SK-N-SH treated with all-trans-retinoic acid at 6 μM for 48 hours (cell line): ENCODE data around the gene PTGIS.

Experiments
- CREB5 ChIP-seq: fragments of 250-450 bp; sonication (Bioruptor Pico); IDR thresholded peaks from 2 replicates; pipeline ENCODE4 v1.5.1; 2020; ENCODE audit warnings: low read depth, mild to moderate bottlenecking, moderate library complexity
- TF ChIP-seq, protein P1 (sequence below): fragments of 250-450 bp; sonication (Bioruptor Pico); IDR thresholded peaks from 2 replicates; pipeline ENCODE4 v1.5.1; 2021; ENCODE audit warnings: mild to moderate bottlenecking, moderate library complexity
- TF ChIP-seq, protein P2 (sequence below): fragments of 250-450 bp; sonication (Bioruptor Pico); IDR thresholded peaks from 2 replicates; pipeline ENCODE4 v1.8.0; 2020; ENCODE audit warnings: mild to moderate bottlenecking, moderate library complexity, borderline replicate concordance

DNA sequence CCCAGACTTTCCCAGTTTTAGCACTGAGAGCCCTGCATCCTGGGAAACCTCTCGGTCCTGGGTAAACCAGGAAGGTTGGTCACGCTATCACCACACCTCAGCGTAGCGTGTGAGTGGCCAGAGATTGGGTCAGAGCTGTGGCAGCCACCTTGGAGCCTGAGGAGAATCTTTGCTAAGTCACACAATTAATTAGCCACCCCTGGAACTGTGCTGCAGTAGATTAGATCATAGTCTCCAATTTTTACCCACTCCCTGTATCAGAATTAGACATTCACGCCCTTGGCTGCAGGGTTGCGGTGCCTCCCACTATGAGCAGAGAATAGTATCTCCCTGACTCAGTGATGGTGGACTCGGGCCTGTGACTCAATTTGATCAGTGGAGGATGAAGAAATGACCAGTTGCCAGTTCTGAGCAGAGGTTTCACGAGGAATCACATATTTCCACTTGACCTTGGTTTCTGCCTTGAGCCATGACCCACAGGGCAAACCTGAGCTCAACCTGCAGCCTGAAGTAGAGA, 6.0 kb upstream of the PTGIS start:
- TF ChIP-seq, protein P1, sequence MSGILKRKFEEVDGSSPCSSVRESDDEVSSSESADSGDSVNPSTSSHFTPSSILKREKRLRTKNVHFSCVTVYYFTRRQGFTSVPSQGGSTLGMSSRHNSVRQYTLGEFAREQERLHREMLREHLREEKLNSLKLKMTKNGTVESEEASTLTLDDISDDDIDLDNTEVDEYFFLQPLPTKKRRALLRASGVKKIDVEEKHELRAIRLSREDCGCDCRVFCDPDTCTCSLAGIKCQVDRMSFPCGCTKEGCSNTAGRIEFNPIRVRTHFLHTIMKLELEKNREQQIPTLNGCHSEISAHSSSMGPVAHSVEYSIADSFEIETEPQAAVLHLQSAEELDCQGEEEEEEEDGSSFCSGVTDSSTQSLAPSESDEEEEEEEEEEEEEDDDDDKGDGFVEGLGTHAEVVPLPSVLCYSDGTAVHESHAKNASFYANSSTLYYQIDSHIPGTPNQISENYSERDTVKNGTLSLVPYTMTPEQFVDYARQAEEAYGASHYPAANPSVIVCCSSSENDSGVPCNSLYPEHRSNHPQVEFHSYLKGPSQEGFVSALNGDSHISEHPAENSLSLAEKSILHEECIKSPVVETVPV (CRISPR knock-in tag), result no peak
- no peak for TF ChIP-seq CREB5 (CRISPR knock-in tag)
- TF ChIP-seq, protein P2, sequence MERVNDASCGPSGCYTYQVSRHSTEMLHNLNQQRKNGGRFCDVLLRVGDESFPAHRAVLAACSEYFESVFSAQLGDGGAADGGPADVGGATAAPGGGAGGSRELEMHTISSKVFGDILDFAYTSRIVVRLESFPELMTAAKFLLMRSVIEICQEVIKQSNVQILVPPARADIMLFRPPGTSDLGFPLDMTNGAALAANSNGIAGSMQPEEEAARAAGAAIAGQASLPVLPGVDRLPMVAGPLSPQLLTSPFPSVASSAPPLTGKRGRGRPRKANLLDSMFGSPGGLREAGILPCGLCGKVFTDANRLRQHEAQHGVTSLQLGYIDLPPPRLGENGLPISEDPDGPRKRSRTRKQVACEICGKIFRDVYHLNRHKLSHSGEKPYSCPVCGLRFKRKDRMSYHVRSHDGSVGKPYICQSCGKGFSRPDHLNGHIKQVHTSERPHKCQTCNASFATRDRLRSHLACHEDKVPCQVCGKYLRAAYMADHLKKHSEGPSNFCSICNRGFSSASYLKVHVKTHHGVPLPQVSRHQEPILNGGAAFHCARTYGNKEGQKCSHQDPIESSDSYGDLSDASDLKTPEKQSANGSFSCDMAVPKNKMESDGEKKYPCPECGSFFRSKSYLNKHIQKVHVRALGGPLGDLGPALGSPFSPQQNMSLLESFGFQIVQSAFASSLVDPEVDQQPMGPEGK (CRISPR knock-in tag), result no peak
